CD1c-positive myeloid dendritic cell (primary cell): ENCODE data around the gene RBPJL.
A peak's percentile ranks its signal among the peaks of the same experiment; 100 is the strongest.

Experiments
- DNase-seq: peaks from one replicate; pipeline ENCODE4 v3.0.0-alpha.2; 2016; ENCODE audit errors: extremely low spot score

Gene RBPJL

DNA sequence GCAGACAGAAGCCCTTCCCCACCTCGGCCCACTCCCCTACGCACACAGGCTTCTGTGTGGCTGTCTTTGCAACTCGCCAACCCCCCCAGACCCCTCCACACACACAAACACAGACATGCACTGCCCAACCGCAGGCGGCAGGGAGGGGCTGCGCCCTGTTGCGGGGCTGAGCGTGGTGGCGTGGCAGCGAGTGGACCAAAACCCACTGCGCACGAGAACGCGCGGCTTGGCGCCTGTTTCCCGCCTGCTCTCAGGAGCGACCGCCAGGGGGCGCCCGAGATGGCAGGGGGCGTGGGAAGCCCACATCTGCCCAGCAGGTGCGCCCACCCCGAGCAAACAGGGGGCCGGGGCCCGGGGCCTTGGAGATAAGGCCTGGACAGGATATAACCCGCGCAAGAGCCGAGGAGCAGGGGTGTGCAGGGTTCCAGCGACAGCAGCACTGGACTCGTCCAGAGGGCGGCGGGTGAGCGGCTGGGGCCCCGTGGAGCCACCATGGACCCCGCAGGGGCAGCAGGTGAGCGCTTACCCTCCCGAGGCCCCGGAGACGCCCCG lies at the start of gene RBPJL:
RBPJL (plus strand) TSS at position 410 of the 552 bp plus-strand sequence; CDS start at position 493, 83 bp downstream.
- DNase-seq = peak; percentile 40

DNA sequence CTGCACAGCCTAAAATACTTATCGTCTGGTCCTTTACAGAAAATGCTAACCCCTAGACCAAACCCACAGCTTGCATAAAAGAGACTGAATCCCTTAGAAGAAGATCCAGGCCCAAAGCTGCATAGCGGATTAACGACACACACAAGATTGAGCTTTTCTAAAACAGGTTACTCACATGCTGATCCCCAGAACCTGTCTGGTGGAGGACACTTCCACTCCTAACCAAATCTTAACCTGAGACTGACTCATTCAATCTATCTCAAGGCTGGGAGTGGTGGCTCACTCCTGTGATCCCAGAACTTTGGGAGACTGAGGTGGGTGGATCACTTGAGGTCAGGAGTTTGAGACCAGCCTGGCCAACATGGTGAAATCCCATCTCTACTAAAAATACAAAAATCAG lies 49.5 kb upstream of the RBPJL start:
- no peak for DNase-seq

- no peak for DNase-seq
These were observed 48.9 kb upstream of the RBPJL start for GRCh38 chr20:45257711-45258110.

GRCh38 chr20:45258259-45258658 lies 48.4 kb upstream of the RBPJL start:
- no peak for DNase-seq

GRCh38 chr20:45258664-45259063 lies 48.0 kb upstream of the RBPJL start:
- no peak for DNase-seq

GRCh38 chr20:45263556-45264266 lies 42.9 kb upstream of the RBPJL start:
- DNase-seq = no peak

- DNase-seq = no peak
These were observed 39.7 kb upstream of the RBPJL start for GRCh38 chr20:45266977-45267376.

DNA sequence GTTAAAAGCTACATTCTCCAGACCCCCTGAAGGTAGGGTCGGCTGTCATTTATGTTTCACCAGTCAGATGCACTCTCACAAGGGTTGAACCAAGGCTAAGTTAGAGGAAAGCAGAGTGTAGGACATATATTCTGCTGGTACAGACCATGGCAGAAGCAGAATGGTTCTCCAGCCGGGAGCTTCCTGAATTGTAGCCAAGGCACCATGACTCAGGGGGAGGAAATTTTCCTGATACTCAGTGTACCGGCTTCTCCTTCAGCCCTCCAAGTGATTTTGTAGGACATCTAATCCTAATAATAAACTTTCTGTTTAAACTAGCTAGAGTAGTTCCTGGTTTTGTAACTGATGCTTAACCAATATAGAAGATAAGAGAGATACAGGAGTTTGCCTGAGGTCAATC lies 38.1 kb upstream of the RBPJL start:
- DNase-seq = no peak

GRCh38 chr20:45269056-45269455 lies 37.6 kb upstream of the RBPJL start:
- no peak for DNase-seq

GRCh38 chr20:45269754-45270270 lies 36.8 kb upstream of the RBPJL start:
- no peak for DNase-seq

DNA sequence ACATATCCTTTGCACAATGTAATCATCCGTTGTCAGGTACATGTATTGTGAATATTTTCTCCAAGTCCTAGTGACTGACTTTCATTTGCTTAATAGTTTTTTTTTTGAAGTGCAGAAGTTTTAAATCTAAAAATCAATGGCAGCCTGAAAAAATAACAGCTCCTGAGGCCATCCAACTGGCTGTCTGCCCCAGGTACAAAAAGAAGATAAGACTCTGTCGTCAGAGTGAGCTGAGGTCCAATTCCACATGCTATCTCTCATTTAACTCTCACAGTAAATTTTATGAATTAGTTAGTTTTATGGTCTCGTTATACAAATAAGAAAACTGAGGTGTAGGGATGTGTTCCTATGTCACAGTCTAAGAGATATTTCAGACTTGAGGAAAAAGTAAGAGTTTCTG lies 31.3 kb upstream of the RBPJL start:
- DNase-seq = no peak

DNA sequence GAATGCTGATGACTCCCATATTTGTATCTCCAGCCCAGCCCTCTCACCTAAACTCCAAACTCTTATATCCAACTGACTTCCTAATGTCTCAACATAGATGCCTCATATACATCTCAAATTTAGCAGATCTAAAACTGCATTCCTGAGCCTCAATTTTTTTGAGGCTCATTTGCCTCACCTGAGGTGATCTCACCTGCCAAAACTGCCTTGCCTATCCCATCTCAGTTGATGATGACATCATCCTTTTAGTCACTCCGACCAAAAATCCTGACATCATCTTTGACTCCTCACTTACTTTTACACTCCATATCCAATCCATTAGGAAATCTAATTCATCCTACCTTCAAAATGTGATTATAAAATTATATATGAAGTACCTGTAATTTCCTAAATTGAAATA lies 26.6 kb upstream of the RBPJL start:
- DNase-seq = no peak

DNA sequence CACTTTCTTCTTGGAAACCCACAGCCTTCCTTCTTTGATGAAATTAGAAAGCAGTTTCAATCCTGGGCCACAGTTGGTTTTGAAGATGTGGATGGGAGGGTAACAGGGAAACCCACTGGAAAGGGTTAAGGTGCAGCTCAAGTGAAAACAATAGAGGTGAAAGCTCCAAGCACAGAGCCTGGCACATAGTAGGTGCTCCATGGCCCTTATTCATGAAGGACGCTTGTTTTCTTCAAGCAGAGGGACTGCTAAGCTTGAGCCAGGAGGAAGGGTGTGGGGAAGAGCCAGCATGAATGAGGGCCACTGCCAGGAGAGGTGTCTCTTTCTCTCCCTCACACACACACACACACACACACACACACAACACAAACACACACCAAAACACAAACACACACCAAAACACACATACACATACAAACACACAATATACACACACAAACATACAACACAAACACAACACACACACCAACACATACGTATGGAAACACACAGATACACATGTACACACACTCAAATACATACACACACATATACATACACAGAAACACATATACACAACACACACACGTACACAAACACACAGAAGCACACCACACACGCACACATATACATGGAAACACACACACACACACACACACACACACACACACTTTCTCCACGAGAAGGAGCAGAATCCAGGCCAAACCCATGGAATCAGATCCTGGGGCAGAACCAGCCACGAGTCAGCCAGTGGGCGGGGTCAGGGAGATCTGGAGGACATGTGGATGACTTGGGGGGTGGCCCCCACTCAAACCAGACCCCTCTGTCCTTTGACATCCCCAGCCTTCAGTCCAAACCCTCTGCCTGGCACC lies 23.7 kb upstream of the RBPJL start:
- DNase-seq = no peak

DNA sequence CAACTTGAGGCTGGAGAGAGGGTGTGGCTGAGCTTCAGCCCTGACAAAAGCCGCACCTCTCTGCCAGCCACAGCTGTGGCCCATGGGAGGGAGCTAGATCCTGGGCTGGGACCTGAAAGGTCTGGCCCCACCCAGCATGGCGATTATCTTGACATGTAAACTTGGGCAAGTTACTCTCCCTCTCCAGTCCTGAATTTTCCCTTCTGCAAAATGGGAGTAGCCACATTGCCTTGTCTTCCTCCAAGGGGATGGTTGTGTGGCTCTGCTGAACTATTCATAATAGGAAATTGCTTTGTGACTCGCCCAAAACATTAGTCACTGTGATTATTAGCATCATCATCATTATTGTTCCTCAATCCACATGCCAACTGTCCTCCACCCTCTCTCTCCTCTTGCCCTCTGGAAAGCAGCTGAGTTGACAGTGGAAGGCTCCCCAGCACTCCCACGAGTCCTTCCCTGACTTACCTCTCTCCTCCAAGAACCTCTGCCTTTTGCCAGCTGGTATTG lies 23.0 kb upstream of the RBPJL start:
- peak; percentile 15 for DNase-seq

GRCh38 chr20:45288376-45288775 lies 18.3 kb upstream of the RBPJL start:
- DNase-seq = no peak

DNA sequence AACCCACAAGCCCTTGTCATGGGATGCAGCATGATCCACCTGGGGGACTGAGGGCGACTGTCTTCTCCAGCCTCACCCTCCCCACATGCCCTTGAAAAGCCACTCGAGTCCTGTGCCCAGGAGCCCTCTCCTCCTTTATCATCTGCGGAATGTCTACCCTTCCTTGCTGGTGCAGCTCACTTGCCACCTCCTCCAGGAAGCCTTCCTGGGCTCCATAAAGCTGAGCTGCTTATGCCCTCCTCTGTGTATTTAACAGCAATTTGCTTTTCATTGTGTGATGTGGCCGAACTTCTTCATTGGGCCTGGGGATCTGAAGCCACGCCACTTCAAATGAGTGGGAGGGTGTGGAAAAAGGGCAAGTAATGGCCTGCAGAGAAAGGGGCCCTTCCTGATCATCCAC lies 17.8 kb upstream of the RBPJL start:
- DNase-seq = no peak

DNA sequence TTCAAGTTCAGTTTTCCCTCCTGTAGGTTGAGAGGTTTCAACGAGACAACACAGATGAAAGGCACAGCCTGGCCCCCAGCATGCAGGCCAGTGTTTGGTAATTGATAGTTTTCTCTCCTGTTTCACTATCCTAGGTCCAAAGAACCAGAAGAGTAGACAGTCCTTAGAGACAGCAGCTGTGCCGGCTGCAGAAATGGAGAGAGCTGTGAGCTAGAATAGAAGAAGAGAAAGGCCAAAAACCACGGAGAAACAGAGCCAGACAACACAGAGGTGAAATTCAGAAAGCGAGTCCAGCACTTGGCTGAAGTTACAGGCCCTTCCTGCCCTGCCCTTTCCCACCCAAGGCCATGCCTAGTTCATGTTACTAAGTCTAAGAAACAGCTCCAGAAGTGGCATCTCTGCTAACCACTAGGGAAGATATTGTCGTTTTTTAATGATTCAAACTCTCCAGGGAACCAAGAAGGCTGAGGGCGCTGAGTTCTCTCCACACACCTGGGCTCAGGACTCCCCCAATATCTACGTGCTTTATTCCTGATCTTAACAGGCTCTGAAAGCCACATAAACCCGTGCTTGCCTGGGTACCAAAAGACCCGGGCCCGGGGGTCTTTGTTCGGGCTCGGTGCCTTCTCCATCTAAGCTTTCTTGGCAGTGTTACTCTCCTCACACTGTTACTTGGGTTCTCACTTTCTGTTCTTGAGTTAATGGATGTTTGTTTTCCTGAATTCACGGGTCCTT lies 16.5 kb upstream of the RBPJL start:
- DNase-seq = no peak

DNA sequence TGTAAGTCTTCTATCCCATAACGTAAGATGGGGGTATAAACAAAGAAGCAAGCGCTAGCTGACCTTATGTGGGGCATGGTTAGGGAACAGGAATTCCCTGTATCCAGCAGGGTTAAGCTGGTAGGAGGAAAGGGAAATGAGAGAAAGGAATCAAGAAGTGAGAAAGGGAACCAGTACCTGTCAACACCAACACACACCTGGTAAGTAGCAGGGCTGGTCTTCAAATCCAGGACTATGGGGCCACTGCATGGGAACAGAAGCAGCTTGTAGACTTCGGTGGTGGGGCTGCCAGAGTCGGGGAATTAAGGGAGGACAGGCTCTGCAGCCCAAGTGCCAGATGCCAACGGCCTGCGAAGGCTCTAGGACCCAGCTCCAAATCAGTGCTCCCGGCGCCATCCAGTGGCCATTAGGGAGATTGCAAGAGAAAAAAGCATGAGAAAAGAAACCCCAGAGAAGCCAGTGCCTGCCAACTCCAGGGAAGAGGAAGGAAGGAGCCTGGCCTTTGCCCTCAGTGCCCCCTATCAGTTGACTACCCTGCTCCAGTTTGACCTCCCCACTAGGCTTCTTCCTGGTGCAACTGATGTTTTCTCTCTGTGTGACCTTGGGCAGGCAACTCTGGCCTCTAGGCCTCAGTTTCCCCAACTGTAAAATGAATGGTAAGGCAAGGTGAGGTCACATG lies 15.8 kb upstream of the RBPJL start:
- peak; percentile 82 for DNase-seq

DNA sequence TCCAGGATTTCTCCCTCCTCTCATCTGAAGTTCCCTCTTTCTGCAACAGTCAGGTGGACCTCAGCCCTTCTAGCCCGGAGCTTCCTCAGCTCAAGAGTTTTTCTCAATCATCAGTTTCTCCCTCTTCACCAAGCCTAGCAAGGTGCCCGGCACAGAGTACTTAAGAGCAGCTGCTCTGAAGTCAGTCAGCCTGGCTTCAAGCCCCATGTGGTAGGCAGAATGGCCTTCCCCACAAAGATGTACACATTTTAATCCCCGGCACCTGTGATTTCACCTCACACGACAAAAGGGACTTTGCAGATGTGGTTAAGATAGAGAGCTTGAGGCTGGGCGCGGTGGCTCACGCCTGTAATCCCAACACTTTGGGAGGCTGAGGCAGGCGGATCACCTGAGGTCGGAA lies 15.1 kb upstream of the RBPJL start:
- no peak for DNase-seq

DNA sequence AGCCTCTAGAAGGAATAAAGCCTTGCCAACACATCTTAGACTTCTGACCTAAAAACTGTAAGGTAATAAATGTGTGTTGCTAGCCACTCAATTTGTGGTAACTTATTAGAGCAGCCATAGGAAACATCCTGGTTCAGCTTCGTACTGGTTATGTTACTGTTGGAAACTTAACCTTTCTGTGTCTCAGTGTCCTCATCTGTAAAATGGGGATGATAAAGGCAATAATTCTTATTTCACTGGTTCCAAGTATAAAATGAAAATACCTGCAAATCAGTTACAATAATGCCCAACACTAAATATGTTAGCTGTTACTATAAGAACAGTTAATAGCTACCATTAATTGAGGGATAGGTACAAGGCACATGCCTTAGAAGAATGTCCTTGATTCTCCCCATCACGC lies 14.3 kb upstream of the RBPJL start:
- DNase-seq = no peak
